DOHH2 (cell line): ENCODE data around the gene NAV2.

Experiments
- H3F3A ChIP-seq: fragments of 200-600 bp; sonication (generic), shearing (Covaris generic); 2 replicates; pipeline ENCODE4 v1.6.0; 2016; ENCODE audit warnings: antibody characterized with exemption, mild to moderate bottlenecking; ENCODE audit not compliant: control insufficient read depth, insufficient read depth
- H3K27ac ChIP-seq: fragments of 200-600 bp; sonication (generic); 2 replicates; pipeline ENCODE4 v1.5.1; 2014; ENCODE audit warnings: low read depth, mild to moderate bottlenecking, low read length, moderate library complexity
- H3K27me3 ChIP-seq: fragments of 200-600 bp; sonication (generic); 2 replicates; pipeline ENCODE4 v1.6.1; 2014; ENCODE audit warnings: mild to moderate bottlenecking, low read length, mixed read lengths; ENCODE audit not compliant: control insufficient read depth
- H3K36me3 ChIP-seq: fragments of 200-600 bp; sonication (generic); 2 replicates; pipeline ENCODE4 v1.6.1; 2014; ENCODE audit warnings: mild to moderate bottlenecking, low read length, moderate library complexity, mixed read lengths; ENCODE audit not compliant: control insufficient read depth
- H3K4me1 ChIP-seq: fragments of 200-600 bp; sonication (generic); 2 replicates; pipeline ENCODE4 v1.6.1; 2014; ENCODE audit warnings: mild to moderate bottlenecking, low read length, mixed read lengths; ENCODE audit not compliant: control insufficient read depth
- H3K4me2 ChIP-seq: fragments of 200-600 bp; sonication (generic); 2 replicates; pipeline ENCODE4 v1.6.0; 2014; ENCODE audit warnings: mild to moderate bottlenecking, low read length, moderate library complexity
- H3K4me3 ChIP-seq: fragments of 200-600 bp; sonication (generic); 2 replicates; pipeline ENCODE4 v1.5.1; 2014; ENCODE audit warnings: mild to moderate bottlenecking, low read length, mixed read lengths
- H3K79me2 ChIP-seq: fragments of 200-600 bp; sonication (generic); 2 replicates; pipeline ENCODE4 v1.6.1; 2014; ENCODE audit warnings: mild to moderate bottlenecking, low read length, mixed read lengths; ENCODE audit not compliant: control insufficient read depth
- H3K9me2 ChIP-seq: fragments of 200-600 bp; sonication (generic); replicated peaks from 2 replicates; pipeline ENCODE4 v1.6.1; 2014; ENCODE audit warnings: mild to moderate bottlenecking, low read length, mixed read lengths; ENCODE audit not compliant: control insufficient read depth
- H3K9me3 ChIP-seq: fragments of 200-600 bp; sonication (generic); 2 replicates; pipeline ENCODE4 v1.6.1; 2014; ENCODE audit warnings: antibody characterized with exemption, low read length, mixed read lengths; ENCODE audit not compliant: control insufficient read depth, insufficient read depth
- H4K20me1 ChIP-seq: fragments of 200-600 bp; sonication (generic); 2 replicates; pipeline ENCODE4 v1.6.0; 2014; ENCODE audit warnings: low read depth, mild to moderate bottlenecking, antibody characterized with exemption, low read length, moderate library complexity; ENCODE audit not compliant: control insufficient read depth, insufficient read depth
- CTCF ChIP-seq: fragments of 200-600 bp; sonication (generic); IDR thresholded peaks from one replicate; pipeline ENCODE4 v1.5.1; 2014; ENCODE audit warnings: antibody characterized with exemption, mild to moderate bottlenecking, low read depth, low read length; ENCODE audit not compliant: poor library complexity, severe bottlenecking
- EZH2phosphoT487 ChIP-seq: fragments of 200-600 bp; sonication (generic); IDR thresholded peaks from 2 replicates; pipeline ENCODE4 v1.6.1; 2017; ENCODE audit warnings: borderline replicate concordance, mild to moderate bottlenecking, antibody characterized with exemption, low read length, moderate library complexity, mixed read lengths

Gene NAV2

GRCh38 chr11:19872512-19873145, 160.0 kb downstream of the NAV2 start:
- TF ChIP-seq CTCF (no peak), EZH2phosphoT487 (no peak)
- H3K27ac ChIP-seq, result no peak overlapping the region

GRCh38 chr11:19873730-19874129, 161.1 kb downstream of the NAV2 start:
- H3K27ac ChIP-seq, result no peak overlapping the region
- TF ChIP-seq EZH2phosphoT487 (no peak), CTCF (no peak)
- no peaks in the 10 kb centered on the region for H3K79me2 ChIP-seq

More at GRCh38 chr11:19872512-19873145, 160.0 kb downstream of the NAV2 start:
- Histone ChIP-seq H3K27me3 (peaks cover 3% of the 10 kb centered on the region; the same call in 1 of the 2 replicates), H3K9me2 (no peaks in the 10 kb centered on the region), H3K4me3 (no peak overlapping the region), H3K36me3 (no peaks in the 10 kb centered on the region), H3K4me1 (no peaks in the 10 kb centered on the region), H3K9me3 (no peaks in the 10 kb centered on the region), H3F3A (no peaks in the 10 kb centered on the region), H3K79me2 (no peaks in the 10 kb centered on the region), H4K20me1 (no peaks in the 10 kb centered on the region), H3K4me2 (no peak overlapping the region)

GRCh38 chr11:19874266-19874665, 161.6 kb downstream of the NAV2 start:
- Histone ChIP-seq H4K20me1 (no peaks in the 10 kb centered on the region), H3K4me1 (no peaks in the 10 kb centered on the region), H3K27ac (no peak overlapping the region), H3K4me2 (no peak overlapping the region), H3K9me3 (no peaks in the 10 kb centered on the region), H3F3A (no peaks in the 10 kb centered on the region), H3K36me3 (no peaks in the 10 kb centered on the region), H3K27me3 (peaks cover 3% of the 10 kb centered on the region; the same call in 1 of the 2 replicates), H3K9me2 (no peaks in the 10 kb centered on the region), H3K4me3 (no peak overlapping the region), H3K79me2 (no peaks in the 10 kb centered on the region)
- no peak for TF ChIP-seq CTCF
- TF ChIP-seq EZH2phosphoT487, result no peak

More at GRCh38 chr11:19873730-19874129, 161.1 kb downstream of the NAV2 start:
- Histone ChIP-seq H3K4me2 (no peak overlapping the region), H3K9me3 (no peaks in the 10 kb centered on the region), H3K36me3 (no peaks in the 10 kb centered on the region), H3F3A (no peaks in the 10 kb centered on the region), H3K4me3 (no peak overlapping the region), H3K9me2 (no peaks in the 10 kb centered on the region), H3K27me3 (peaks cover 3% of the 10 kb centered on the region; the same call in 1 of the 2 replicates), H4K20me1 (no peaks in the 10 kb centered on the region), H3K4me1 (no peaks in the 10 kb centered on the region)
